Measurements from ENCODE around the gene TTC28. TPM values are rescaled to one million over a fixed set of nuclear protein-coding genes. Genes with fewer than 3 reads are reported as not detected.
A peak's percentile ranks its signal among the peaks of the same experiment; 100 is the strongest.

The TTC28 gene
- total RNA-seq, 1 donor from 2014 or later: 16.4 TPM

GRCh38 chr22:28058036-28058435, 621.6 kb downstream of the TTC28 start:
- Histone ChIP-seq H3K27ac (replicated peaks) (no peak overlapping the region), H3K9me3 (replicated peaks) (peaks cover 3% of the 10 kb centered on the region), H3K4me1 (no peaks in the 10 kb centered on the region), H3K4me3 (no peak overlapping the region), H3K27me3 (ENCODE audit: low read depth) (no peaks in the 10 kb centered on the region), H3K36me3 (no peaks in the 10 kb centered on the region)
- intact Hi-C loops (cut with micrococcal nuclease): loop anchor here (10.0 kb wide), 1 partner anchor 387 kb away; no protein-coding TSS in a partner anchor
- no peak for DNase-seq
- TF ChIP-seq, protein P1, sequence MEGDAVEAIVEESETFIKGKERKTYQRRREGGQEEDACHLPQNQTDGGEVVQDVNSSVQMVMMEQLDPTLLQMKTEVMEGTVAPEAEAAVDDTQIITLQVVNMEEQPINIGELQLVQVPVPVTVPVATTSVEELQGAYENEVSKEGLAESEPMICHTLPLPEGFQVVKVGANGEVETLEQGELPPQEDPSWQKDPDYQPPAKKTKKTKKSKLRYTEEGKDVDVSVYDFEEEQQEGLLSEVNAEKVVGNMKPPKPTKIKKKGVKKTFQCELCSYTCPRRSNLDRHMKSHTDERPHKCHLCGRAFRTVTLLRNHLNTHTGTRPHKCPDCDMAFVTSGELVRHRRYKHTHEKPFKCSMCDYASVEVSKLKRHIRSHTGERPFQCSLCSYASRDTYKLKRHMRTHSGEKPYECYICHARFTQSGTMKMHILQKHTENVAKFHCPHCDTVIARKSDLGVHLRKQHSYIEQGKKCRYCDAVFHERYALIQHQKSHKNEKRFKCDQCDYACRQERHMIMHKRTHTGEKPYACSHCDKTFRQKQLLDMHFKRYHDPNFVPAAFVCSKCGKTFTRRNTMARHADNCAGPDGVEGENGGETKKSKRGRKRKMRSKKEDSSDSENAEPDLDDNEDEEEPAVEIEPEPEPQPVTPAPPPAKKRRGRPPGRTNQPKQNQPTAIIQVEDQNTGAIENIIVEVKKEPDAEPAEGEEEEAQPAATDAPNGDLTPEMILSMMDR (IDR thresholded peaks at IDR 0.05; ENCODE audit: borderline replicate concordance): no peak

- intact Hi-C loops (cut with micrococcal nuclease): loop anchor here (10.0 kb wide), 1 partner anchor 390 kb away; no protein-coding TSS in a partner anchor
- H3K27me3 ChIP-seq (ENCODE audit: low read depth): no peaks in the 10 kb centered on the region
- H3K4me3 ChIP-seq: no peak overlapping the region
- no peak for DNase-seq
- TF ChIP-seq, protein P1 (IDR thresholded peaks at IDR 0.05; ENCODE audit: borderline replicate concordance): no peak
- no peak overlapping the region for H3K27ac ChIP-seq (replicated peaks)
- peaks cover 5% of the 10 kb centered on the region for H3K4me1 ChIP-seq
- H3K36me3 ChIP-seq: no peaks in the 10 kb centered on the region
- H3K9me3 ChIP-seq (replicated peaks): no peaks in the 10 kb centered on the region
Measured at GRCh38 chr22:28054819-28055208, 624.8 kb downstream of the TTC28 start.

DNA sequence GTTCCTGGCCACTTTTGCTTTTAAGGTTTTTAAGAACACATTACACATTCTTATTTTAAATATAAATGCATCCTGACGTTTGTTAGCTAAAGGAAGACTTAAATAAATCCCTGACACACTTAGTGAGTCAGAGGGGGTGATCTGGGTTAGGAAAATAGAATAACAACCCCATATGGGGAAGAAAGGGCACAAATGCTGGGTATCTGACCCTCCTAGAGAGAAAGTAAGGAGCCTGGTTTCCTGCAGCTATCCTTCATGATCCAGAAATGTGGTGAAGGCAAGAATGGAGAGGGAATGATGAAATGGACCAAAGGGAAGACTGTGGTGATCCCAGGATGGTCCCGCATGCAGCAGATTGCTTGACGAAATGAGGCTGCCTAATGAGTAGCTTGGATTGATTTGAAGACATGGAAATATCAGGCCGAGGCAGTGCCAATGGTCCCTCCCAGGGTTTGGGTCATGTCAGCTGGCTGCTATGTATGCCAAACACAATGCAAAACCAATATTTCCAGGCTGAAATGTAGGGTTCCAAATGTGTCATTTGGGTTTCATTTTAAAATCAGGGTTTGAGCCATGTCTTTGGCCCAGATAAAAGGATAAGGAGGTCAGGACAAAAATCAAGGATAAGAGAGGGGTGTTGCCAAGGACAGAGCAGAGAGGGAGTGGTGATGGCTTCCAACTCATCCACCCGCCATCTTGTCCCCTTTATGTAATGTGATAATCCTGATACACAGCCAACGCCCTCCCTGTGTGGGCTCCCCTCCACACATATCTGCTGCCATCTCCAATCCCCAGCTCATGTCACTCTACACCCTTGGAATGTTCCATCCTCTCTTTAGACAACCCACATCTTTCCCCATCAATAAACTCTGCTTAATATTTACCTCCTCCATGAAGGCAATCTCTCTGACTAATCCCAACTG, 625.5 kb downstream of the TTC28 start:
- Histone ChIP-seq H3K9me3 (replicated peaks) (no peaks in the 10 kb centered on the region), H3K4me1 (peaks cover 8% of the 10 kb centered on the region), H3K27ac (replicated peaks) (peak overlapping the region; percentile 3), H3K36me3 (no peaks in the 10 kb centered on the region), H3K4me3 (no peak overlapping the region), H3K27me3 (ENCODE audit: low read depth) (no peaks in the 10 kb centered on the region)
- TF ChIP-seq, protein P1 (IDR thresholded peaks at IDR 0.05; ENCODE audit: borderline replicate concordance): no peak
- no peak for DNase-seq
- intact Hi-C loops (cut with micrococcal nuclease): loop anchor here (10.0 kb wide), 1 partner anchor 391 kb away; no protein-coding TSS in a partner anchor

GRCh38 chr22:28052825-28053269, 626.8 kb downstream of the TTC28 start:
- TF ChIP-seq, protein P1 (IDR thresholded peaks at IDR 0.05; ENCODE audit: borderline replicate concordance): no peak
- Histone ChIP-seq H3K36me3 (no peaks in the 10 kb centered on the region), H3K27ac (replicated peaks) (no peak overlapping the region), H3K9me3 (replicated peaks) (no peaks in the 10 kb centered on the region), H3K27me3 (ENCODE audit: low read depth) (no peaks in the 10 kb centered on the region), H3K4me3 (no peak overlapping the region), H3K4me1 (peaks cover 21% of the 10 kb centered on the region)
- DNase-seq: no peak
- intact Hi-C loops (cut with micrococcal nuclease): loop anchor here (10.0 kb wide), 1 partner anchor 392 kb away; no protein-coding TSS in a partner anchor

- Histone ChIP-seq H3K36me3 (no peaks in the 10 kb centered on the region), H3K9me3 (replicated peaks) (no peaks in the 10 kb centered on the region), H3K4me3 (no peak overlapping the region), H3K27me3 (ENCODE audit: low read depth) (no peaks in the 10 kb centered on the region), H3K27ac (replicated peaks) (no peak overlapping the region), H3K4me1 (peaks cover 31% of the 10 kb centered on the region)
- peak; percentile 77 for DNase-seq
- intact Hi-C loops (cut with micrococcal nuclease): loop anchor here (2.0 to 10.0 kb wide), 2 partner anchors 393 to 543 kb away; no protein-coding TSS in a partner anchor
- TF ChIP-seq, protein P1 (IDR thresholded peaks at IDR 0.05; ENCODE audit: borderline replicate concordance): peak; percentile 93
Measured at GRCh38 chr22:28051787-28052356, 627.8 kb downstream of the TTC28 start.

Measured in left ventricle myocardium inferior (tissue), 1 donor.